HG02852 (cell line): ENCODE results near the gene EVX2.

ENCODE experiments used
- ATAC-seq: cut with Tn5 transposase; IDR thresholded peaks from one replicate; pipeline ENCODE4 v1.9.1; 2021; ENCODE audit warnings: mild to moderate bottlenecking, moderate library complexity; ENCODE audit not compliant: unreplicated experiment

Gene EVX2

GRCh38 chr2:176083796-176084261 lies at the start of gene EVX2:
Gene EVX2, minus strand, starts transcription at chr2:176083962. Its CDS starts 186 bp downstream, at chr2:176083776.
- no peak for ATAC-seq

DNA sequence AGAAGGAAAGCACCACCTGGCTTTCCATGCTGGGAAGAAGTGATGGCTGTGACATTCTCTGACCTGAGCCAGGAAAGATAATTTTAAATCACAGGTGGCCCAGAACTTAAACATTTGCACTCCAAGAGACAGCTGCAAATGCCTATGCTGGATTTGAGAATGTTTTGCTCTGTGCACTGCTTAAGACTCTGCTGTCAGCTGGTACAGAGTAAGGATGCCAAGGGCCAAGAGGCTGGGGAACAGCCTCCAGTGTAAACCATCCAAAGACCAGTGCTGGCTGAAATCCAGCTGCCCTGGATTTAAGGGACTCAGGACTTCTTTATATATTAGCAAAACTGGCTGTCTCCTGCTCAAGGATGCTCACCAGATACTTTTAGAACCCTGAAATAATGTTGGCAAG lies 49.6 kb upstream of the EVX2 start:
- ATAC-seq = no peak

DNA sequence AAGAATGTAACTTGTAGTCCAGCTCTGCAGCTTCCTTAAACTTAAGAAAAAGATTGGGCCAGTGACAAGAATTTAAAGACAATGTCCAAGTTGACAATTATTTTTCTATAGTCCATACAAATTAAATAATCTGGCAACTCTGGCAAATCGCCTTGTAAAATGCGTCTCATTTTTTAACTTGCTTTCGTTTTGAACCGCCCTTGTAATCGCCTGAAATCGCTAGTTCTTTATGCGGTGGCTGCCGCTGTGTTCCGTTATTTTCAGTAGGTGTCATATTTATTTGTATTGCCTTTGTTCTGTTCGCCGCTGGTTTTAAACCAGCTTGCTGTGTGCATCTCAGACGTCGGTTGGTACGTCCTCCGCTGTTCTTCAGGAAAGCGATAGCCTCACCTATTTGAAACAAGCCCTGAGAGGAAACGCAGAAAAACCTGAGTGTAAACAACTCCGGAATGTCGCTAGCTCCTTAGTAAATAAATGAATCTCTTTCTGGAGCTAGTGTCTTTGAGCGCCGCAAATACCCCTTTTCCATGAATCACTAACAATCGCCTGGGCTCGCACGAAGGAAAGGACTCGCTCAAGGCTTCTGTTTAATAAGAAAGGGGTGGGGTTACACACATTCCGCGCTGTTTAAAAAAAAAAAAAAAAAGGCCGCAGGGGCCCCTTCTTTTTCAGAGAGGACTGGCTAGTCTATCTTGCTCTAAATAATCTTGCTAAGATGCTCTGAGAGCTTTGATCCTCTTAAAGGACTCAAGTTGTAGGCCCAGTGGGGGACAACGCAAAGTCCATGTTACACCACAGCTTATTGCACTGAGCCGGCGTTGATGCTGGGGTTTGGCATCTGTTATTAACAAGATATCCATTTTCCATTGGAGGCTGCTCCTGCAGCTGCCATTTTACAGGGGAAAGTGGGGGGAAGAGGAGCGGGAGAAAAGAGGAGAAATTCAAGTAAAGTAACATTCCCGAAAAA lies 48.7 kb upstream of the EVX2 start:
- ATAC-seq = no peak

DNA sequence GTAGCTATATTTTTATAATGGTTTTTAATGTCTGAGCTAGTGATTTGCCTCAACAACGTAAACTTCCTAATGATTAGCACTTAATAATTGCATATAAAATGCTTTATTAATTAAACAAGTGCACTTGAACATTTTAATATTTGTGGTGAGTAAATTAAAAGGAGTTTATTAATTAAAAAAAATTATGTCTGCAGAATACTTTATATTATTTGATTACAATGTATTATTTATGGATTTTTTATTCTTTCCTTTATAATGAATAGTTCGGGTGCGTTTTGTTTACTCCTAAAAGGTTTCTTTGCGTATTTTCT lies 48.0 kb upstream of the EVX2 start:
- ATAC-seq = no peak

DNA sequence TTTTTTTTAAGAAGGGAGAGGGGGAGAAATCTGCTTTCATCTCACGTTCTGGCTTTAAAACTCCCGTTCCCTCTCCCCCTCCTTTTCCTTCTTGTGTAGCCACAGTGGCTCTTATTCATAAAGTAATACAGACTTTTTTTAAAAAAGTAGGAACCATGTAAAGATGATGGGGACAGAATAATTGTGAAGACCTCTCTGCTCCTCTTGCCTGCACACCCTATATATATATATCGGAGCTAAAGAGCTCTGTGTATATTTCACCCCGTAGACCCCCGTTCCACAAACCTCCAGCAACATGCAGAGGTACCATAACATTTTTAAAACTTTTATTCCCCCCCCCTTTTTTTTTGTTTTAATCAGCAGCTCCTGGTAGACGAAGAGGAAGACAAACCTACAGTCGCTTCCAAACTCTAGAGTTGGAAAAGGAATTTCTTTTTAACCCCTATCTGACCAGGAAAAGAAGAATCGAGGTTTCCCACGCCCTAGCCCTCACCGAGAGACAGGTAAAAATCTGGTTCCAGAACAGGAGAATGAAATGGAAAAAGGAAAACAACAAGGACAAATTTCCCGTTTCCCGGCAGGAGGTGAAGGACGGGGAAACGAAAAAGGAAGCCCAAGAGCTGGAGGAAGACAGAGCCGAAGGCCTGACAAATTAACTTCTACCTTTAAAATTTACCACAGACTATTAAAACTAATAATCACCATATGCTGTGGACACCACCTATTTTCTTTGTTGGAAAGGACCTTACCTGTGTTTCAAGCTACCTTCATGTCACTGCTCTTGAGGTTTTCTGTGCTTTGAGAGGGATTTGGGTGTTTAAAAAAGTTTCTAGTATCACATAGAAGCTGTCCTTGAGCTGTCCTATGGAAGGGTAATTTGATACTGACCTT lies 47.4 kb upstream of the EVX2 start:
- no peak for ATAC-seq

- no peak for ATAC-seq
Measured at GRCh38 chr2:176130147-176130956, 46.6 kb upstream of the EVX2 start.

GRCh38 chr2:176129813-176130146 lies 46.0 kb upstream of the EVX2 start:
- no peak for ATAC-seq

DNA sequence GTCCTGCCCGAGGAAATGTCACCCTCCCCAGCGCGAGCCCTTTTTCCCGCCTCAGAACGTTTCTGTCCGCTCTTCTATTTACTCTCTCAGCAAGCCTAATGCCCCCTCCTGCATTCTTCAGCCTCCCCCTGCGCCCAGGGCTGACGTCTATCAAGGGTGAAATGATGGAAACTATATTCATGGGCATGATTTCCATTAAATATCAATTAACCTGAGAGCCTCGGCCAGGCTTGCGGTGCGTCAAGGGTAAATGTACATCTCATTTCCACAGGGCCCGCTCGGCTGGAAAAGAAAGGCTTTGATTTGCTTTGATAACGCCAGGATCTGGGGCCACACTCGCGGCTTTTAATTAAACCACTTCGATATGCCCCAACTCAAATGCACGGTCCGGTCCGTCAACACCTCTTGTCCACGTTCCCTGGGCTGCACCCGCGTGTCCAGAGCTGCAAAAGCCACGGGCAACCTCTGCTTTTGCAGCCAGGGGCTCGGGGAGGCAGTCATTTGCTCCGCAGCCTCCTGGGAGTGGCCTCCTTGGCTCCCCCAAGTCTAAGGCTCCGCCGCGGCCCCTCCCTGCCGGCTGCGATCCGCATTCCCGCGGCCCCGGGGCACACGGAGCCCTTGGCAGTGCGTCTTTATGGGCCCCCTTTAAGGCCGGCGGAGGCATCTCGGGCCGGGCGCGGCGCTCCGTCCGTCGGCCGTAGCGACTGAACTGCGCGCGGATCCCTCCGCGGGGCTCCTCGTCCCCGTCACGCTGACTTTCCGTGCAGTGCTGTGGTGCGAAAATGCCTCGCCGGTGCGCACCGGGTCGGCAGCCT lies 45.4 kb upstream of the EVX2 start, which contains the start of gene HOXD8:
HOXD8 (plus strand) TSS at position 724 of the 815 bp plus-strand sequence. CDS start 662 bp downstream, outside the sequence.
- no peak for ATAC-seq

DNA sequence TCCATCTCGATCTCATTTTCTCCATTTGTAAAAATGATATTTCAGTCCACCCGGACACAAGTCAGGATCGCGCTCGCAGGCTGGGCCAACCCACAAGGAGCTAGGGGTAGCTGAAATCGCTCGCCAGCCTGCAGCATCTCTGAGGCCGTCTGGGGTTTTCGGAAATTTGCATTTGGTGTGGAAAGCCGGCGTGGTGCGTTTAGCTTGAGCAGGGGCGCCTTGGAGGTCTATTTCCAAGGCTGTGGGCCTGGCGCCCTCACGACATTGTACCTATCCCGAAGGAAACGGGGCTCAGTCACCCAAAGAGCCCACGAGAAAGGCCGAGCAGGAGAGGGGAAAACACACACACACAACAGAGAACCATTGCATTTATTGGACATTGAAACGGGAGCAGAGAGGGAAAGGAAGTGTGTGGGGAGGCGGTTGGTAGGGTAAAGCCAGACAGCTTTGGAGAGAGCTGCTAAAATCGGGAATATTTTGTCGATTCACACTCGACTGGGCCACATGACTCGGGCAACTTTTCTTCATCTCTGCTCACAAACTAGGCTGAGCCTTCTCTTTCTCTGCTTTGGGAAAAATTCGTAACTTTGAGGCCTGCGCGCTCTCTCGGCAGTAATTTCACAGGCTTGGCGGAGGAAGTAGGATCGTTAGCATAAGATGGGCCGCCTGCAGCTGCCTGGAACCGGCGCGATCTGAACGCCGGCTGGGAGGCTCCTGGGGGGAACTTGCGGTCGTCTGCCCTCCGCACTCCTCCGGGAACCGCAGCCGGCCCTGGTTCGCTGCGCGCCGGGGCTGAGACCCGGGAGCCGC lies 44.6 kb upstream of the EVX2 start:
- ATAC-seq = no peak

GRCh38 chr2:176127774-176128072 lies 44.0 kb upstream of the EVX2 start:
- ATAC-seq = no peak

DNA sequence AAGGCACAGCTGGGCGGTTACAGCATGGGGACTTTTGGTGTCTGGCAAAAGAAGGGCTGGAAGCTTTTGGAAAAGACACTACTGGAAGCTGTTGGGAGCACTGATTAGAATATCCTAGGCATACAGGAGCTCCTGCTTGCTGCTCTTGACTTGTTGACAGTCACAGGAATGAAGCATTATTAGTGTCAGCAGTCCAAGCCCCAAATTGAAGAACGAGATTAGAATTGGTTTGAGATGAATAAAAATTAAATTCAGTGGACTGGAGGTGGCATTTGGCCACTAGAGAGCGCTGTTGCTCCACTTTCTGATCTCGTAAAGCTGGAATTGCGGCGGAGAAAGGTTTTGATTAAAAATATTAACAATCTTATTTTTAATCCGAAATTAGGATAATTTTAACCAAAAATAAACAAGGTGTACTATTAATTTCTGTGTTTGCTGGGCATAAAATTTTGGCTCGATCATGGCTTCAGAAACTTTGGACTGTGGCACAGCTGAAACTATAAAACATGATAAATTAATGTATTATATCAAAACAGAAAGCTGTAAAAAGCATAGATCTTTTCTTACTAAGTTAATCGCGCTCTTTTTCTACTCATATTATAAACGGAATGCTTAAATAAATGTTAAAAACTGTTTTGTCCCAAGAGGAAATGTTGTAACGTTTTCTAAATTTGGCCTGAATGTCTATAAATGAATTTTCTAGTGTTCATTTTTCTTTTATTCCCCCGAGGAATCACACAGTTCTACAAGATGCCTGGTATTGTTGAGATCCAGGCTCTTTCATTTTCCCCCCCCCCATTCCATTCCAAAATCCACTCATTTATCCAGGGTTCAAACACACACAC lies 43.4 kb upstream of the EVX2 start:
- no peak for ATAC-seq

GRCh38 chr2:176125772-176126054 lies 42.0 kb upstream of the EVX2 start:
- ATAC-seq = no peak

DNA sequence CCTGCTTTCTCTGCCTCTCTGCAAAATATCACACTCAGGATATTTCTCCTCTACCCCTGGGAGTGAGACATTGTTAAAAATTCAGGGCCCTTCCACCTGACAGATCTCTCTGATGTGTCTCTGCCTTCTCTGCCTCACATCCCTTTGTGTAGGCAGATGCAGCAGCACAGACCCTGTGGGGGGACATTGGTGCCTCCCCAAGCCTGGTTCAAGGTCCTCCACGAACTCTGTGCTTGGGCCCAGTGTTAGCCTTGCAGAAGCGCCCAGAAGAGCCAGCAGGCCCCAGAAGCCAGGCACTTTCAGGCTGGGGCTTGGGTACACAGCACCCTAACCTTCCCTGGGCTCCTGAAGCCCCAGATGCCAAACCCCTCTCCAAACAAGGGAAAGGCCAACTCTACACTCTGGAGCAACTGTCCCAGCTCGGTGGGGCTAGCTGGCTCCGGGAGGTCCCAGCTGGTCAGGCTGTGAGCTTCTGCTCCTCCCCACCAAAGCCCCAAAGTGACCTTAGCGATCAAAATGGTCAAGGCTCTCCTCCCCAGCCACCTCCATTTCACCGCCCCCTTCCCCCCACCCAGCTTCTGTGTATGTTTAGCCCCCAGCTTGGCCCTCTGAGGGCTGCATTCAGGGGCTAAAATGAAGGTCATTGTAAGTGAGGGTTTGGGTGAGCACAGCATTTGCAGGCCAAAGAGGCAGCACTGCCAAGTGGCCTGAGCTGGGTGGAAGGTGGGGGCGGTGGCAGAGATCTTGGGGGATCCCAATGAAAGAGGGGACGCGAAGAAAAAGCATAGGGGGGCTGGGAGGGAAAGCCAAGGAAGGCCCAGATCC lies 41.4 kb upstream of the EVX2 start:
- no peak for ATAC-seq

DNA sequence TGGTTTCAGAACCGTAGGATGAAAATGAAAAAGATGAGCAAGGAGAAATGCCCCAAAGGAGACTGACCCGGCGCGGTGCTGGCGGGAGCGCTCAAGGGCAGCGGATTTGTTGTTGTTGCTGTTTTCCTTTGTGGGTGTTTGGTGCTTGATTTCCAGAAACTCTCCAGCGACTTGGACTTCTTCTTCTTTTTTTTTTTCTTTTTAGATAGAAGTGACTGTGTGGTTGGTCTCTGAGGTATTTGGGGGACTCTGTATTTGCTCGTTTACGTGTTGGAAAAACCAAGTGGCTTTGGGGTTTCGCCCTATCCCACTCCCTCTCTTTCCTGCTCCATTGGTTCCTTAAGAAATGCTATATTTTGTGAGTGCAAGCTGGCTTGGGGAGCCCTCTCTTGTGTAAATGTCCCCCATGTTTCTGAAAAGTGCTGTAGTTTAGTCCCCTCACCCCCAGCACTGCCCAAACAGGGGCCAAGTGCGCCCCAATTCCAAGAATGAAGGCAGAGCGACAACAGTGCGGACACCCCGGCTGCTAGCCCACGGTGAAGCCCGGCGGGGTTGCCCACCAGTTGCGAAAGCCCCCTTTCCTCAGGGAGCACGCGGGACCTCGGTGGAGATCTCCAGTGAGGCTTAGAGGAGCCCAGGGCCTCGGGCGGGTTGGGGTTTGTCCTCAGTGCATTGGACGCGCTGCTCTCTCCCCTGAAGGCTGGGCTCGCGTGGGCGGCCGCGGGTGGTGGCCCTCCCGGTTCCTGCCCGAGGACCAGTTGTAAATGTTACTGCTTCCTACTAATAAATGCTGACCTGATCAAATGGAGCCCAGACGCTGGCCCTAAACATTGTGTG lies 40.6 kb upstream of the EVX2 start:
- ATAC-seq = no peak

DNA sequence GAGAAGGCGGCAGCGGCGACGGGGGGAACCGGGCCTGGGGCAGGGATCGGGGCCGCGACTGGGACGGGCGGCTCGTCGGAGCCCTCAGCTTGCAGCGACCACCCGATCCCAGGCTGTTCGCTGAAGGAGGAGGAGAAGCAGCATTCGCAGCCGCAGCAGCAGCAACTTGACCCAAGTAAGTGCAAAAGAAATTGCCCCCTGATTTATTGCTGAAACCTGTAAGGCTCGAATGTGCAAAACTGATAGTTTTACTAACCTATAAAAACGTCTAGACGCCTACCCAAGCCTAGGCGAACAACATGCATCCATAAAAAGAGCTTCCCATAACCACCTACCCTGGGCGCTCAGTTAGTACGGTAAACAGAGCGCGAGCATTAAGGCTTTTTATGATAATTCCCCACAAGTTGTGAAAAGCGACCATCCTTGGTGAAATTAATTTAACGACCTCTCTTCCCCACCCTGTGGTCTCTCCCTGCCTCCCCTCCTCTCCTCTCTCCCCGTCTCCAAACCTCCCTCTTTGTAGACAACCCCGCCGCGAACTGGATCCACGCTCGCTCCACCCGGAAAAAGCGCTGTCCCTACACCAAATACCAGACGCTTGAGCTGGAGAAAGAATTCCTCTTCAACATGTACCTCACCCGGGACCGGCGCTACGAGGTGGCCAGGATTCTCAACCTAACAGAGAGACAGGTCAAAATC lies 39.8 kb upstream of the EVX2 start:
- ATAC-seq = no peak

DNA sequence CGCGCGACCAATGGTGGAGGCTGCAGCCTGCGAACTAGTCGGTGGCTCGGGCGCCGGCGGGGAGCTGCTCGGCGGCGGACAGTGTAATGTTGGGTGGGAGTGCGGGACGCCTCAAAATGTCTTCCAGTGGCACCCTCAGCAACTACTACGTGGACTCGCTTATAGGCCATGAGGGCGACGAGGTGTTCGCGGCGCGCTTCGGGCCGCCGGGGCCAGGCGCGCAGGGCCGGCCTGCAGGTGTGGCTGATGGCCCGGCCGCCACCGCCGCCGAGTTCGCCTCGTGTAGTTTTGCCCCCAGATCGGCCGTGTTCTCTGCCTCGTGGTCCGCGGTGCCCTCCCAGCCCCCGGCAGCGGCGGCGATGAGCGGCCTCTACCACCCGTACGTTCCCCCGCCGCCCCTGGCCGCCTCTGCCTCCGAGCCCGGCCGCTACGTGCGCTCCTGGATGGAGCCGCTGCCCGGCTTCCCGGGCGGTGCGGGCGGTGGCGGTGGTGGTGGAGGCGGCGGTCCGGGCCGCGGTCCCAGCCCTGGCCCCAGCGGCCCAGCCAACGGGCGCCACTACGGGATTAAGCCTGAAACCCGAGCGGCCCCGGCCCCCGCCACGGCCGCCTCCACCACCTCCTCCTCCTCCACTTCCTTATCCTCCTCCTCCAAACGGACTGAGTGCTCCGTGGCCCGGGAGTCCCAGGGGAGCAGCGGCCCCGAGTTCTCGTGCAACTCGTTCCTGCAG lies 39.1 kb upstream of the EVX2 start, which contains the start of gene HOXD9:
HOXD9 (plus strand) TSS at position 37 of the 728 bp plus-strand sequence; CDS start at position 87, 50 bp downstream.
- no peak for ATAC-seq
